ENCODE results near the gene PACRG.

The PACRG gene

GRCh38 chr6:163341224-163342061 lies 613.7 kb downstream of the PACRG start:
- no peak for DNase-seq

DNA sequence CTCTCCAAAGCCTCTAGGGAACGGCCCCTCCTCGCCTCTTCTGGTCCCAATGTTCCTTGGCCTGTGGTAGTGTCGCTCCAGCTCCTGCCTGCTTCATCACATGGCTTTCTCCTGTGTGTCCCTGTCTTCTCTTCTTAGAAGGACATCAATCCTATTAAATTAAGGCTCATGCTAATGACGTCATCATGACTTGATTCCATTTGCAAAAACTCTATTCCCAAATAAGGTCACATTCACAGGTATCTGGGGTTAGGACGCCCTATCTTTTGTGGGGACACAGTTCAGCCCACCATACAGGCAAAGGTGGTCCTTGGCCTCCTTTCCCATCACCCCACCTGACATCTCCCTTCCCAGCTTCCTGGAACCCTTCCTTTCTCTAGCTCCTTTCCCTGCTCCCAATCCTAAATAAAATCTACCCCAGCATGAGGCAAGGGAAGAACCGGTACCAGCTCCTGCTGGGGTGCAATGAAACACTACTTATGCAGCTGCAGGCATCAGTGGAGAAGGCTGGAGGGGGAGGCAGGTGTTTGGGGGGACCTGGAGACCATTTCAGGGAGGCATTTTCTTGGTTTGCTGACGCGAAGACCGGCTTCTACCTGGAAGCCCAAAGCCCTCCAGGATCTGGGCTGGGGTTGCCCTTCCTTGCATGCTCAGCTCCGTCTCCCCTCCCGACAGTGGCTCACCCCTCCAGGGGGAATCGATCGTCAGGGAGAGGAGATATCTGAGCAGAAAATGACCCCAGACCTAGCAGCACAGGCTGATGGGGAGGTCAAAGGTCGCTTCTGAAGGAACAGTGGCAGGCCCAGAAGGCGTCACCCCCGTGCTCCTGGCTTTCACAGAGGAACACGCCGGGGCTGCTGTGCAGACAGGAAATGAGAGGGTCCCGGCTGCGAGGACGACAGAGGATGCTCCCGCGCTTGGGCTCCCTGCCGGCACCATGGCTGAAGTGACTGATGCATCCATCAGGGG lies 615.1 kb downstream of the PACRG start:
- DNase-seq, result no peak

DNA sequence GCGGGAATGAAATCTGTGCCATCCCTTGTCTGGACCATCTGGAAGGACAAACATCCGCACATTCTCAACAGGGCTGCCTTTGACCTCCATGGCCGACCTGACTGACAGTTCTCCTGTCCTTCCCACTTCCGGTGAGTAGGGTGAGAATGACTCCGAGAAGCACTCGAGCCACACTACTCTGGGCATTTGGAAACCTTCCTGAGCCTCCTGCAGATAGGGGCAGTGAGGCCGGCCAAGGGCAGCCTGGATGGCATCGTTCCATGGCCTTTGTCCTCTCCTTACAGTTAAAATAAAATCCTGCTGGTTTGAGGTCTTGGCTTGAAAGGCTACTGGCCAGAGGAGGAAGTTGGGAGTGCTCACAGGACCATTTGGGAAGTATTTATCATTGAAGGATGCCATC lies 615.8 kb downstream of the PACRG start:
- no peak for DNase-seq

- no peak for DNase-seq
Observed at GRCh38 chr6:163344411-163344810, 616.6 kb downstream of the PACRG start.

DNA sequence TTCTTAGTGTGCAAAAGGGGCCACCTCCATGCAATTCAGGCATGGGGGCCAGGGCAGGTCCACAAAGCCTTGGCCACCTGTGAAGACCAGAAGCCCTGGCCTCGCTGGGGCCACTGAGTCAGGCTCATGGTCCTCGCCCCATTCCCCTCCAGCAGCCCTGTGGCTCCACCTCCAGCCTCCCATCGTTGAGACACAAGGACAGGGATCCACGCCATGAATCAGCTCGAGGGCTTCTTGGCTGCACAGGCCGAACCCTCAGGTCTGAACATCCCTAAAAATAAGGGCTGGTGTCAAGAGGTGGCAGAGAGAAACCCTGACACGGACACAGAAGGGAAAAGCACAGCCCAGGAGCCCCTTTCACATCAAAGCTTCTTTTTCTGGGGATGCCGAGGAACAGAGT lies 618.2 kb downstream of the PACRG start:
- no peak for DNase-seq

- no peak for DNase-seq
Observed at GRCh38 chr6:163346497-163346961, 618.8 kb downstream of the PACRG start.

DNA sequence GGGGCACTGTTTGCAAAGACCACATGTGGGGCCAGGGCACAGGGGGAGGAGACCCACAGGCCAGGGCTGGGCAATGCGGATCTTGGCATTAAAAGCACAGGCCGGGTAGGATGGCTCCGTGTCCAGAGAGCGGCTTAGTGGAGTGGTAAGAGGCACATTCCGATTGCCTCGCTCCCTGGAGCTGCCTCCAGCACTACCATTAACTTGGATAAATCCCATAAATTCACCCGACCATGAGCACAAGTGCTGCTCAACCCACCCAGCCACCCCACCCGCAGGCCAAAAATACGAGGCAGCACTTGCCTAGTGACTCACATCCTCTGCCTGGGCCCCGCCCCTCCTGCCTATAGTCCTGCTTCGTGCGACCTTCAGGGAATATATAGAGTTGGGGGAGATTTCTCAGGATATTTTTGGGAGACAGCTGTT lies 619.3 kb downstream of the PACRG start:
- no peak for DNase-seq

DNA sequence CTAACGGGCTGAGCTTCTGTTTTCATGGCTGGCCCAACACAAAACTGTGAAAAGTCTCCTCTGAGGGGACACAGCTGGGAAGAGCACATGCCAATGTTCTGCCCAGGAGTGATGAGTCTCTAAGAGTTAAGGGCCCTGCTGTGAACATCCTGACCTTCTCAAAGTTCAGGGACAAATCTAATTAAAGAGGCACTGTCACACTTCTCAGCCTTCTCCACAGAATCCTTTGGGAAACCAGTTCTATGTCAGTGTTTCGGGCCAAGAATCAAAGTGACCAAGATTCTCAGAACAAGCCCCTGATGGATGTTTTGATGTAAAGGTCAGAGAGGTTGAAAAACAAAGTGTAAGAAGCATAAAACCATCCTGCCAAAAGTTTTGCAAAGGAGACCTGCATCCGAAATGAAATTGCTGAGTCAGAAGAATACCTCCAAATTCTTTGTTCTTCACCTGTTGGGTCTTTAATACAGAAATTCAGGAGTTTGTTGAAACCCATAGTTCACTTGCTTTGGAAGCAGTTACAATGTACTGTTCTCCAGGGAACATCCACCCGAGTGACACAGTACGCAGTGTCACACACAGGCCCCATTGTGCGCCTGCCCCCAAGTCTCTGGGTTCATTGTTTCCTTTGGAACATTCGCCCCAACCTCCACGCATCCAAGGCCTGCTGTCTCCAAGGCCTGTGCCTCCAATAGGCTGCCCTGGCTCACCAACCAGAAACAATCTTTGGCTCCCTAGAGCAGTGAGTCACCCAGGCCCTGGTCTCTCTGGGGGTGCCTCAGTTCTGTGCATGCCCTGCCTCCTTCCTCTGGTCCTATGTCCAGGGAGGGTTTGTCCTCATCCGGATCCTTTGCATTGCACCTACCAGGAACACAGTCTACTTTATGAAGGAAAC lies 621.3 kb downstream of the PACRG start:
- no peak for DNase-seq

GRCh38 chr6:163349696-163350095 lies 621.9 kb downstream of the PACRG start:
- no peak for DNase-seq

DNA sequence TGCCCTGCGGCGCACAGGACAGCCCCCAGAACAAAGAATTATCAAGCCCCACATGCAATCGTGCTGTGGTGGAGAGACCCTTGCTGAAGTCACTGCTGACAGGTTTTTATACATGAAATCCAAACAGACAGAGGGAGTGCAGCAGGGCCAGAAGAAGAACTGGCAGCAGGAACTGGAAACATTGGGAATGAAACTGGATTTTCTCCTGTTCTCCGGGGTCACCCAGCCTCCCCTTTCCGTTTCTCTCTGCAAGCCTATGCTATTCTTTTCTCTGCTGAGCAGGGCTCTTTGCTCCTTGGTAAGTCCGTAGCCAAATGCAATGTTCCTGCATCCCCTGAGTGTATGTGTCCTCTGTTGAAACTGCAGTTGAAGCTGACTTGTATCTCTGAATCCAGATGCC lies 623.2 kb downstream of the PACRG start:
- DNase-seq, result no peak

- DNase-seq, result no peak
Observed at GRCh38 chr6:163352011-163352685, 624.4 kb downstream of the PACRG start.

DNA sequence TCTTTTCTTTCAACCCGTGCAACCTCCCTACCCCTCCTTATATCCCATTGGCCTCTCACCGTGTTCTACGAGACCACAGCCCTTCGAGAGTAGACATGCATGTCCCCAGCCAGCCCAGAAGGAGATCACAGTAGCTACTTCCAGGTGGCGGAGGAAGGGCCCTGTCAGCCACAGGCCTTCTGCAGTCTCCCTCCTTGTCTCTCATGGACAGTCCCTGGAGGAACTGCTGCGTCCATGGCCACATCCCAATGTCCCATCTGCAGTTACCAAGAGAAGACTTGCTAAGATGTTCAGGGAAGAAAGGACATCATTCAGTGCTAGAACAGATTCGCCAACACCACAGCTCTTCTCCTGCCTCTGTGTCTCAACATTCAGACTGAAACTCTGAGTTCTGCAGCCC lies 625.2 kb downstream of the PACRG start:
- DNase-seq, result no peak

- DNase-seq, result no peak
Observed at GRCh38 chr6:163354085-163354484, 626.3 kb downstream of the PACRG start.

- DNase-seq, result no peak
Observed at GRCh38 chr6:163354761-163355425, 627.1 kb downstream of the PACRG start.

DNA sequence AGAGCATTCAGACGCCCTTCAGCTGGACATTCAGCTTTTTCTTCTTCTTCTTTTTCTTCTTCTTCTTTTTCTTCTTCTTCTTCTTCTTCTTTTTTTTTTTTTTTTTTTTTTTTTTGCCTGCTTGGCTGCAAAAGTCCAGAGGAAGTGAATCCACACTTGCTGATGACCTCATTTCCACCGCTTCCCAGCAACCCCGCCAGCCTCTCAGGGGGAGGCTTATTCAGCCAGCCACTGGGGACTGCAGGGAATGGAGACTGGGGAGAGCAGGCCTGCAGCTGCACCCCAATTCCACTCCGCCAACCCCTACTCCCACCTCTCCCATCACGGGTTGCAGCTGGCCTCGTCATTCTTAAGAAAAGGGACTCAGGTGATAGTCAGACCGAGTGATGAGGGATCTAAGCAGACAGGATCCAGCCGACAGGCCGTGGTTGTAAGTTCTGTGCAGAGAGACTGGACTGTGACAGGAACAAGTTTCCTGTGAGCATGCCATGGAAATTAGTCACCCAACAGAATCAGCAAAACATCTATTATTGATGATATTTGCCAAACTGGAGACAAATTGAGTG lies 627.7 kb downstream of the PACRG start:
- no peak for DNase-seq

GRCh38 chr6:163356324-163356723 lies 628.5 kb downstream of the PACRG start:
- DNase-seq, result no peak

GRCh38 chr6:163356743-163357142 lies 629.0 kb downstream of the PACRG start:
- no peak for DNase-seq

DNA sequence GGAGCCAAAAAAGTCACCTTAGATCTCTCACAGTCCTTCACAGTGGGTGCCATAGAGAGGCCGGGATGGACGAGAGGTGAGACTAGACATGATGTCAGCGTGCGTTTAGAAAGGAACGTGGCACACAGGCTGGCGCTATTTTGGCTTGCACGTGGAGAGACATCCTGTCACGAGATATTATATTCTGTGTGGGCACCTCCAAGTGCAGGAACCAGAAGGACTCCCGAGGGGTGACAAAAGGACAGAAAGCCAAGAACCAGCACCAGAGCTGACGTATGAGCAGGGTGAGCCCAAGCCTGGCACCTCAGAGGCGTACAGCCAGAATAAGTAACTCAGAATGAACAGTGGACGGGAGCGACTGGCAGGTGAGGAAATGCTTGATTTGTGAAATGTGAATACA lies 636.9 kb downstream of the PACRG start:
- DNase-seq, result no peak
